Colonic mucosa (tissue), 4 donors: ENCODE data around the gene C1QTNF9B. TPM values are rescaled to one million over a fixed set of nuclear protein-coding genes. Genes with fewer than 3 reads are reported as not detected.
"Not testable (repeated sequence)": the region's sequence is repeated elsewhere in the genome, so short reads cannot be mapped to it uniquely, and the experiment has no call there.

Experiments used
- DNase-seq: peaks from one replicate; pipeline ENCODE4 v3.0.0-alpha.2; 2020
- H3K27ac ChIP-seq: fragments of 200-600 bp; one replicate; pipeline ENCODE4 v1.8.0; 2021
- H3K27me3 ChIP-seq: fragments of 200-600 bp; one replicate; pipeline ENCODE4 v1.8.0; 2021
- H3K36me3 ChIP-seq: fragments of 200-600 bp; one replicate; pipeline ENCODE4 v1.8.0; 2021
- H3K4me1 ChIP-seq: fragments of 200-600 bp; one replicate; pipeline ENCODE4 v1.8.0; 2021; ENCODE audit warnings: mild to moderate bottlenecking
- H3K4me3 ChIP-seq: fragments of 200-600 bp; one replicate; pipeline ENCODE4 v1.8.0; 2021
- H3K9ac ChIP-seq, 2 donors: one replicate each; pipeline ENCODE4 v1.7.0; 2013; ENCODE audit warnings: control low read depth in 2 of 2, low read depth in 2 of 2, low read length in 2 of 2
- H3K9me3 ChIP-seq: fragments of 200-600 bp; one replicate; pipeline ENCODE4 v1.8.0; 2021
- intact Hi-C: fragments of 100-400 bp; cut with DNase I; formaldehyde crosslinking; loops from one replicate; pipeline ENCODE4 v1.14.1; 2022
- total RNA-seq, 2 donors: library from RNA; stranded (reverse); fragmentation: NEBNext Ultra II Directional in 1 of 2; extraction: Animal tissue kit (Norgen Biotek cat#: 25700) in 1 of 2; gene quantifications; one replicate each; pipeline ENCODE4 v1.2.1, GENCODE V29; 2021
- TF ChIP-seq, protein P1 (sequence below): fragments of 200-600 bp; IDR thresholded peaks from one replicate; pipeline ENCODE4 v1.8.0; 2022; ENCODE audit warnings: antibody characterized with exemption, mild to moderate bottlenecking
- donor health status: healthy.
- donor health status: DM: no; HTN: no; CAD: no.
- donor health status: DM: no; HTN: no; CAD: no.

C1QTNF9B gene
- total RNA-seq, 2 donors from 2014 or later: 0.27 TPM; not detected in 1

DNA sequence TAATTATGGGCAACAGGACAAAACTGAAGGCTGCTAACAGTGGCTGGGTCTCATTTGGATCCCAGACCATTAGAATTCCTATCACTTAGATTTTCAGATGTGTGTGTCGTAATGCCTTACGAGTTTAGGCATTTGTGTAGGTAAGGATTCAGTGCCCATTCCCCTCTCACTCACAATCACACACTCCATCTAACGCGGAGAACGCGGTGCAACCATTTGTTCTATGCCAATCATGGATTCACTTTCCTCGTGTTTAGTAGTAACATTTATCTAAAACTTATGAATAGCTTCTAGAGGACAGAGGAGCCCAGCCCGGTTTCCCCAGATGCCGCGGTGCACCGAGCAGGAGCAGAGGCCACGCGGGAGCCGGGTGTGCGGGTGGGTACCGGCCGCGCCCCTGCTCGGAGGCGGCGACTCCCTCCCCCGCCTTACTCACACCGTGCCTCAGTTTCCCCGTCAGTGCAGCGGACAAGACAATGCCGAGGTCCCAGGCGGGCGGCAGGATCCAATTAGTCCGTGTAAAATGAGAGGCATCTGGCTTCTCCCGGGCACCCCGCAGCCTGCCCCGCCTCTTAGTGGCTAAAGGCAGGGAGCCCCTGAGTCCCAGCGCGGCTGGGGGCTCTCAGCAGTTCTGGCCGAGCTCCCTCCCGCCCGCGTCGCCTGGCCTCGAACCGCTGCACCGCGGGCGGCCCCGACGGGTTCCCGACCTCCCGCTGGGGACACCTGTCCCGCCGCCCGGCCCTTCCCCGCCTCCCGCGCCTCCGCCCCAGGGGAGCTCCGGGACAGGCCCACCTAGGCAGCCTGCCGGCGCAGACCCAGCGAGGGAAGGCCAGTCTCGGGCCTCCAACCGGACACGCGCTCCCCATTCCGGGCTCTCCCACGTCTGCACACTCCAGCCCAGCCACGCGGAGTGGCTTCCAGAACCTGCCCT is 5.9 kb upstream of the C1QTNF9B start:
- H3K4me1 ChIP-seq: peaks cover 7% of the 10 kb centered on the region
- no peaks in the 10 kb centered on the region for H3K9me3 ChIP-seq
- peaks cover 25% of the 10 kb centered on the region for H3K27me3 ChIP-seq
- H3K36me3 ChIP-seq: no peaks in the 10 kb centered on the region
- intact Hi-C loops: no loop called here
- no peak overlapping the region for H3K9ac ChIP-seq
- no peak overlapping the region for H3K4me3 ChIP-seq
- H3K27ac ChIP-seq: no peak overlapping the region
- no peak for DNase-seq
- TF ChIP-seq, protein P1, sequence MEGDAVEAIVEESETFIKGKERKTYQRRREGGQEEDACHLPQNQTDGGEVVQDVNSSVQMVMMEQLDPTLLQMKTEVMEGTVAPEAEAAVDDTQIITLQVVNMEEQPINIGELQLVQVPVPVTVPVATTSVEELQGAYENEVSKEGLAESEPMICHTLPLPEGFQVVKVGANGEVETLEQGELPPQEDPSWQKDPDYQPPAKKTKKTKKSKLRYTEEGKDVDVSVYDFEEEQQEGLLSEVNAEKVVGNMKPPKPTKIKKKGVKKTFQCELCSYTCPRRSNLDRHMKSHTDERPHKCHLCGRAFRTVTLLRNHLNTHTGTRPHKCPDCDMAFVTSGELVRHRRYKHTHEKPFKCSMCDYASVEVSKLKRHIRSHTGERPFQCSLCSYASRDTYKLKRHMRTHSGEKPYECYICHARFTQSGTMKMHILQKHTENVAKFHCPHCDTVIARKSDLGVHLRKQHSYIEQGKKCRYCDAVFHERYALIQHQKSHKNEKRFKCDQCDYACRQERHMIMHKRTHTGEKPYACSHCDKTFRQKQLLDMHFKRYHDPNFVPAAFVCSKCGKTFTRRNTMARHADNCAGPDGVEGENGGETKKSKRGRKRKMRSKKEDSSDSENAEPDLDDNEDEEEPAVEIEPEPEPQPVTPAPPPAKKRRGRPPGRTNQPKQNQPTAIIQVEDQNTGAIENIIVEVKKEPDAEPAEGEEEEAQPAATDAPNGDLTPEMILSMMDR: no peak

- no peak for DNase-seq
- intact Hi-C loops: no loop called here
Observed at GRCh38 chr13:23901365-23901764, 4.1 kb upstream of the C1QTNF9B start.

GRCh38 chr13:23899555-23899954 is 2.3 kb upstream of the C1QTNF9B start:
- Histone ChIP-seq H3K4me1 (peaks cover 7% of the 10 kb centered on the region), H3K36me3 (no peaks in the 10 kb centered on the region), H3K9me3 (no peaks in the 10 kb centered on the region), H3K27me3 (peaks cover 24% of the 10 kb centered on the region), H3K9ac (no peak overlapping the region), H3K27ac (no peak overlapping the region), H3K4me3 (no peak overlapping the region)
- intact Hi-C loops: no loop called here
- peak; percentile 48 for DNase-seq
- TF ChIP-seq, protein P1: peak; percentile 57

More at GRCh38 chr13:23901365-23901764, 4.1 kb upstream of the C1QTNF9B start:
- Histone ChIP-seq H3K36me3 (no peaks in the 10 kb centered on the region), H3K27ac (no peak overlapping the region), H3K27me3 (peaks cover 25% of the 10 kb centered on the region), H3K4me1 (peaks cover 7% of the 10 kb centered on the region), H3K4me3 (no peak overlapping the region), H3K9ac (no peak overlapping the region), H3K9me3 (no peaks in the 10 kb centered on the region)
- TF ChIP-seq, protein P1: no peak

GRCh38 chr13:23898101-23898500 is 799 bp upstream of the C1QTNF9B start:
- DNase-seq: peak; percentile 35

DNA sequence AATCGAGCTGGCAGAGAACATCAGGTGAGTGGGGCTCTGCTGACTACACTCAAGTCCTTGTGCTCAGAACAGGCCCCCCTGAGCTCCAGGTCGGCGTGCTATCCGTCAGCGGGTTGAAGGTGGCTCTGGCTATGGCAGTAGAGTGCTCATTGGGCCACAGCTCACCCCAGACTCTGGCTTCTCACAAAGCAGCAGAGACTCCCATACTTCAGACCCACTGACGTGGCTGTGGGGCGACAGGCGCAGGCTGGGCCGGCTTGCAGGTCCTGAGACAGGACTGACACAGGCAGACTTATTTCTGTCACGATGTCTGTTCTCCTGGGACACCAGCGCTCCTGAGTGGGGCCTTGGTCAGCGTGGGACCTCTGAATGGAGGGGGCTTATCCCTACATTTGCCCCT is 2.6 kb downstream of the C1QTNF9B start:
- H3K36me3 ChIP-seq, H3K4me3 ChIP-seq, H3K9ac ChIP-seq, intact Hi-C loops, H3K4me1 ChIP-seq, H3K27me3 ChIP-seq, H3K9me3 ChIP-seq, DNase-seq, H3K27ac ChIP-seq: not testable (repeated sequence)

More at GRCh38 chr13:23898101-23898500, 799 bp upstream of the C1QTNF9B start:
- Histone ChIP-seq H3K4me1 (peaks cover 1% of the 10 kb centered on the region), H3K9me3 (no peaks in the 10 kb centered on the region), H3K4me3 (no peak overlapping the region), H3K9ac (no peak overlapping the region), H3K27ac (no peak overlapping the region), H3K27me3 (peaks cover 10% of the 10 kb centered on the region), H3K36me3 (no peaks in the 10 kb centered on the region)
- TF ChIP-seq, protein P1: no peak
- intact Hi-C loops: no loop called here

DNA sequence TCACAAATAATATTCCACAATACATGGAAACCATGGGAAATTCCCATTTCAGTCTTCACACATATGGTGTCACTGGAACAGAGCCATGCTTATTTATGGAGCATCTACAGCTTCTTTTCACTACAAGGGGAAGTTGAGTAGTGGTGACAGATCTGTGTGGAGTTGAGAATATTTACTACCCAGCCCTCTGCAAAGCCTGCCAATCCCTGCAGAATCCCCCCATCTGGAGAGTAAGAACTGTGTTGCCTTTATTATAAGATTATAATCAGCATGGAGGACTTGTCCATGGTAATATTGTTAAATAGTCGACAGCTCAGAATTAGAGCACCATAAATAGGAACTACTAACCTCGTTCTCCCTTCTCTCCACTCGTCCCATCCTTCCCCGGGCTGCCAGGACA is 3.5 kb downstream of the C1QTNF9B start:
- H3K27me3 ChIP-seq, H3K4me1 ChIP-seq, intact Hi-C loops, DNase-seq, H3K9ac ChIP-seq, H3K9me3 ChIP-seq, H3K4me3 ChIP-seq, H3K27ac ChIP-seq, H3K36me3 ChIP-seq: not testable (repeated sequence)
